ENCODE measurements around the gene TMEM198.
A peak's percentile ranks its signal among the peaks of the same experiment; 100 is the strongest.

The TMEM198 gene

GRCh38 chr2:219545295-219545942, 1.6 kb downstream of the TMEM198 start:
- DNase-seq (ENCODE audit: low spot score), result no peak

GRCh38 chr2:219545943-219546352, 2.1 kb downstream of the TMEM198 start:
- no peak for DNase-seq (ENCODE audit: low spot score)

- no peak for DNase-seq (ENCODE audit: low spot score)
Observed at GRCh38 chr2:219547621-219548020, 3.8 kb downstream of the TMEM198 start.

GRCh38 chr2:219548990-219549389, 5.2 kb downstream of the TMEM198 start:
- no peak for DNase-seq (ENCODE audit: low spot score)

- DNase-seq (ENCODE audit: low spot score), result no peak
Observed at GRCh38 chr2:219549619-219550018, 5.8 kb downstream of the TMEM198 start.

- peak; percentile 22 for DNase-seq (ENCODE audit: low spot score)
Observed at GRCh38 chr2:219551441-219552381, 7.9 kb downstream of the TMEM198 start.

GRCh38 chr2:219552382-219553167, 8.7 kb downstream of the TMEM198 start:
- peak; percentile 87 for DNase-seq (ENCODE audit: low spot score)

GRCh38 chr2:219553168-219553417, 9.3 kb downstream of the TMEM198 start:
- DNase-seq (ENCODE audit: low spot score), result no peak

DNA sequence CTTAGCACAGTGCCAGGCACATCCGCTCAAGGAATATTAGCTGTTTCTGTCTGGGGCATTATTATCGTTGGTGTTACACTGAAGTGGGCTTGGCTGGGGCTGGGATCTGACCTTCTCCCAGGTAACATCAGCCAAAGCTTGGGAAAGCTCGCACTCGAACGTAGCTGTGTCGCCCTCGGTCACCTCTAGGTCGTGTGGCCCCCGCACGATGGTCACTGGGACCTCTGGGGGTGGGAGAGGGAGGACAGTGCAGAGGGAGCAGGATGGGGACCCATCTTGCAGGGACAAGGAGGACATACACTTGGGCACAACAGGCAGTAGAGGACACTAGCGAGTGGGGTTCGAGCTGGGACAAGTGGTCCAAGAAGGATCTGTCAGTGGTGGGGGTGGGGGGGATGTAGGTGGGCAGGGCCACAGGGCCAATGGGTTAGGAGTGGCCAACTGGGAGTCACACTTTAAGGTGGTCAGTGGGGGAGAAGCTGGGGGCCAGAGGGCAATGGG, 9.7 kb downstream of the TMEM198 start:
- DNase-seq (ENCODE audit: low spot score), result no peak

DNA sequence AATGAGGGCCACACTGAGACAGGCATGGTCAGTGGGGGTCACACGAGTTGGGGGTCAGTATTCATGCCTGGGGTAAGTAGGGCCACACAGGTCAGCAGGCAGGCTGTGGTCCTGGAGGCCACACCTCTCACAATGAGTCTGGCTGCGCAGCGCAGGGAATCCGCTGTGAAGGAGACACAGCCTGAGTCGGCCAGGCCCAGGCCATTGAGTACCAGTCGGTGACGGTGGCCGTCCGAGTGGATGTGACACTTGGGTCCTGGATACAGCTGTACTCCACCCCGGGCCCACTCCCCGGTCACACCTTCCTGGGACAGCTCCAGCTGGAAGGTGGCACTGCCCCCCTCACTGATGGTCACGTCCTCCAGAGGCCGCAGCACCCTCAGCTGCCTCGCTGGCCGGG, 10.5 kb downstream of the TMEM198 start:
- no peak for DNase-seq (ENCODE audit: low spot score)

- no peak for DNase-seq (ENCODE audit: low spot score)
Observed at GRCh38 chr2:219555956-219556355, 12.1 kb downstream of the TMEM198 start.

DNA sequence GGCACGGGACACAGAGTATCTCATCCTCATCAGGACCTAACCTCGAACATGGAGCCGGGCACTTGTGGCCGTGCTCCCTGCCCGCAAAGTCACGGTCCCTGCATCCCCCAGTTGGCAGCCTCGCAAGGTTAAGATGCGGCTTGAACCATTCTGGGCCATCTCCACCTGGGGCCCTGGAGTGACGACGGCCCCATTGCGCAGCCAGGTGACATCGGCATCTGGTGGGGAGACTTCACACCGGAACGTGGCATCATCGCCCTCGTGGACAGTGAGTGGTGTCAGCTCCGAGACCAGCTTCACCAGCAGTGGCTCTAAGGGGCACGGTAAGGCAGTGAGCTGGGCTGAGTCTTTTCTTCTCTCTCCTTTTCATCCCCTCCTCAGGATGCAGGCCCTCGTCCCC, 12.6 kb downstream of the TMEM198 start:
- DNase-seq (ENCODE audit: low spot score), result no peak

GRCh38 chr2:219557320-219557719, 13.5 kb downstream of the TMEM198 start:
- no peak for DNase-seq (ENCODE audit: low spot score)

GRCh38 chr2:219557791-219558785, 14.3 kb downstream of the TMEM198 start:
- no peak for DNase-seq (ENCODE audit: low spot score)

DNA sequence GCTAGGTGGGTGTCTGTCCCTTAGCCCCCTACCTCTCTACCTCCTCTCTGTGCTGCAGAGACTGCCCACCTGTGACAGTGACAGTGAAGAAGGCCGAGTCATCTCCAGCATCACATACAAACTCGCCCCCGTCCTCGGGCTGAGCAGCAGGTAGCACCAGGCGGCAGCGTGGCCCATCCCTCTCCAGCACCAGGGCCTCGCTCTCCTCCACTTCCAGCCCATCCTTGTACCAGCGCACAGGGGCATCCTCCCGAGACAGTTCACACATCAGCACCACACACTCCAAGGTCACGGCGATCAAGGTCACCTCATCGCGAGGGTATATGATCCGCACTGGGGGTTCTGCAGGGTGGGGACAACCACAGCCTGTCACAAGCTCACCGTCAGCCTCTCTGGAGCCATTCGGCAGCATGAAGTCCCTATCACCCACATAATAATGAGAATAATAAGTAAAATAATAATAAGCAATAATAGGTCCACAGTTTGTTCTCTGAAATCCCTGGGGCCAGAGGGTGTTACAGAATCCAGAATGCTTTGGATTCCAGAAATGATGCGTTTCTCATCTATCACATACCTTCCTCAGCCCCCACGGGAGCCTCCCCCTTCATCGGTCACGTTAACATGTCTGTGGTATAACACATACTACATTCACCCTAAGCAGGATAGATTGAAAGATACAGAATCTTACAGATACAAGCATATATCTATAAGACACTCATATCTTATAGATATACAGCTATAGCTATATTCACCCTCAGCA, 15.5 kb downstream of the TMEM198 start:
- no peak for DNase-seq (ENCODE audit: low spot score)

- peak; percentile 70 for DNase-seq (ENCODE audit: low spot score)
Observed at GRCh38 chr2:219560037-219560892, 16.4 kb downstream of the TMEM198 start.

- no peak for DNase-seq (ENCODE audit: low spot score)
Observed at GRCh38 chr2:219560893-219561178, 17.0 kb downstream of the TMEM198 start.

GRCh38 chr2:219561179-219562048, 17.6 kb downstream of the TMEM198 start:
- no peak for DNase-seq (ENCODE audit: low spot score)
